HCT116 (cell line): ENCODE data around the gene IL1RN. TPM values are rescaled to one million over a fixed set of nuclear protein-coding genes. Genes with fewer than 3 reads are reported as not detected.

Experiments
- ATAC-seq: fragments of 200-7000 bp; cut with Tn5 transposase; 2 replicates; pipeline ENCODE4 v1.9.1; 2020; ENCODE audit warnings: mild to moderate bottlenecking, moderate library complexity
- BruUV-seq: library from RNA; stranded (reverse); fragments of 400-500 nt; replicated peaks from 2 replicates; lab custom pipeline; 2021; lab: Mats Ljungman, UMichigan
- CTCF ChIA-PET: fragments of 300-600 bp; sonication (Branson Sonifier 250); formaldehyde crosslinking; loops from one replicate; lab custom pipeline; 2021; ENCODE audit warnings: antibody characterized with exemption; lab: Charles Lee
- POLR2A ChIA-PET: fragments of 300-600, 350-600 bp; sonication (Branson Sonifier 250); formaldehyde crosslinking; loops from one replicate; lab custom pipeline; 2021; ENCODE audit warnings: antibody characterized with exemption; lab: Charles Lee
- RAD21 ChIA-PET, 2 experiments: fragments of 300-600 bp; sonication (Branson Sonifier 250); formaldehyde crosslinking; loops; one replicate each; lab custom pipeline; 2023; ENCODE audit warnings: low total read pairs in 2 of 2; ENCODE audit not compliant: uncharacterized antibody in 2 of 2, unreplicated experiment in 2 of 2, low non-redundant PET in 1 of 2; lab: Charles Lee
- DNase-seq: peaks from one replicate; pipeline ENCODE4 v3.0.0-alpha.2; 2010; ENCODE audit warnings: low read depth, low spot score
- H2AFZ ChIP-seq: fragments of 200-600 bp; shearing (Covaris generic), sonication (generic); 2 replicates; pipeline ENCODE4 v1.6.1; 2017; ENCODE audit warnings: low read depth, mixed run types, mixed read lengths, antibody characterized with exemption, low read length; ENCODE audit not compliant: poor library complexity, severe bottlenecking
- H3K27ac ChIP-seq: 2 replicates; pipeline ENCODE4 v1.5.1; 2012; ENCODE audit warnings: low read depth, low read length
- H3K27me3 ChIP-seq: fragments of 200-600 bp; sonication (generic); 2 replicates; pipeline ENCODE4 v1.6.1; 2016; ENCODE audit warnings: mixed run types, low read length, mixed read lengths; ENCODE audit not compliant: insufficient read depth
- H3K36me3 ChIP-seq, 2 experiments: fragments of 200-500 bp in 1 of 2; fragments of 200-600 bp in 1 of 2; sonication (Bioruptor generic) in 1 of 2; sonication (generic) in 1 of 2; 2 replicates each; pipeline versions ENCODE4 v1.5.1 to v1.6.1; 2014 to 2016; ENCODE audit warnings: low read length in 2 of 2, inconsistent platforms in 1 of 2, mixed read lengths in 1 of 2, mixed run types in 1 of 2; ENCODE audit not compliant: insufficient read depth in 2 of 2, control insufficient read depth in 1 of 2
- H3K4me1 ChIP-seq, 2 experiments: fragments of 200-600 bp in 1 of 2; sonication (generic) in 1 of 2; 2 replicates each; pipeline versions ENCODE4 v1.5.1 to v1.6.1; 2012 to 2017; ENCODE audit warnings: low read length in 2 of 2, inconsistent platforms in 1 of 2, mild to moderate bottlenecking in 1 of 2, mixed read lengths in 1 of 2, mixed run types in 1 of 2, moderate library complexity in 1 of 2; ENCODE audit not compliant: insufficient read depth in 2 of 2, control insufficient read depth in 1 of 2
- H3K4me2 ChIP-seq: fragments of 200-600 bp; sonication (generic); 2 replicates; pipeline ENCODE4 v1.6.1; 2017; ENCODE audit warnings: mixed run types, low read length, mixed read lengths
- H3K4me3 ChIP-seq, 2 experiments: fragments of 200-600 bp in 1 of 2; sonication (generic) in 1 of 2; replicated peaks in 1 of 2; 2 replicates each; pipeline ENCODE4 v1.5.1; 2011 to 2016; ENCODE audit warnings: low read length in 2 of 2, control low read depth in 1 of 2, low read depth in 1 of 2, mild to moderate bottlenecking in 1 of 2, mixed read lengths in 1 of 2, mixed run types in 1 of 2
- H3K79me2 ChIP-seq: fragments of 200-600 bp; sonication (generic); 2 replicates; pipeline ENCODE4 v1.6.1; 2017; ENCODE audit warnings: mild to moderate bottlenecking, mixed run types, low read length, moderate library complexity, mixed read lengths; ENCODE audit not compliant: insufficient read depth
- H3K9ac ChIP-seq: fragments of 200-600 bp; sonication (generic); 2 replicates; pipeline ENCODE4 v1.6.1; 2016; ENCODE audit warnings: low read length, mixed read lengths
- H3K9me2 ChIP-seq: fragments of 200-600 bp; sonication (generic), shearing (Covaris generic); 2 replicates; pipeline ENCODE4 v1.6.1; 2017; ENCODE audit warnings: mixed run types, mild to moderate bottlenecking, moderate library complexity; ENCODE audit not compliant: insufficient read depth
- H3K9me3 ChIP-seq, 2 experiments: fragments of 200-500 bp in 1 of 2; fragments of 200-600 bp in 1 of 2; sonication (Bioruptor generic) in 1 of 2; sonication (generic) in 1 of 2; 2 replicates each; pipeline ENCODE4 v1.6.1; 2014 to 2017; ENCODE audit warnings: low read length in 2 of 2, mixed read lengths in 2 of 2, inconsistent platforms in 1 of 2, low read depth in 1 of 2, mild to moderate bottlenecking in 1 of 2, mixed run types in 1 of 2, moderate library complexity in 1 of 2; ENCODE audit not compliant: control insufficient read depth in 1 of 2, insufficient read depth in 1 of 2
- H4K20me1 ChIP-seq: fragments of 200-600 bp; sonication (generic), shearing (Covaris generic); 2 replicates; pipeline ENCODE4 v1.6.1; 2017; ENCODE audit warnings: mixed run types, mild to moderate bottlenecking, moderate library complexity; ENCODE audit not compliant: insufficient read depth
- CBX3 ChIP-seq: IDR thresholded peaks from 2 replicates; pipeline ENCODE4 v1.6.1; 2012; ENCODE audit warnings: low read depth
- CTCF ChIP-seq, 3 experiments: fragments of 200-600 bp in 1 of 3; sonication (generic) in 1 of 3; IDR thresholded peaks in 2 of 3; conservative IDR thresholded peaks in 1 of 3; 2 replicates each; pipeline ENCODE4 v1.5.1; 2012 to 2017; ENCODE audit warnings: low read depth in 2 of 3, low read length in 2 of 3, antibody characterized with exemption in 1 of 3, borderline replicate concordance in 1 of 3, control low read depth in 1 of 3, mild to moderate bottlenecking in 1 of 3, mixed read lengths in 1 of 3, mixed run types in 1 of 3, moderate library complexity in 1 of 3; ENCODE audit not compliant: insufficient read depth in 1 of 3
- EGR1 ChIP-seq: IDR thresholded peaks from 2 replicates; pipeline ENCODE4 v1.6.1; 2012; ENCODE audit warnings: low read depth
- ELF1 ChIP-seq: IDR thresholded peaks from 2 replicates; pipeline ENCODE4 v1.6.1; 2012; ENCODE audit warnings: low read depth, borderline replicate concordance
- EZH2 ChIP-seq: fragments of 200-600 bp; sonication (generic); IDR thresholded peaks from 2 replicates; pipeline ENCODE4 v1.6.1; 2017; ENCODE audit warnings: antibody characterized with exemption, mixed run types
- FOSL1 ChIP-seq: IDR thresholded peaks from 2 replicates; pipeline ENCODE4 v1.6.1; 2012; ENCODE audit warnings: low read depth
- POLR2AphosphoS5 ChIP-seq: IDR thresholded peaks from 2 replicates; pipeline ENCODE4 v1.6.1; 2011; ENCODE audit warnings: mild to moderate bottlenecking, low read depth, low read length, moderate library complexity
- RAD21 ChIP-seq: IDR thresholded peaks from 2 replicates; pipeline ENCODE4 v1.6.1; 2012; ENCODE audit warnings: low read depth, mild to moderate bottlenecking
- REST ChIP-seq: IDR thresholded peaks from 2 replicates; pipeline ENCODE4 v1.6.1; 2012; ENCODE audit warnings: low read depth
- SRF ChIP-seq: IDR thresholded peaks from 2 replicates; pipeline ENCODE4 v1.6.1; 2012; ENCODE audit warnings: low read depth
- TCF7L2 ChIP-seq: IDR thresholded peaks from 2 replicates; pipeline ENCODE4 v1.7.0; 2011; ENCODE audit warnings: borderline replicate concordance, inconsistent platforms; ENCODE audit not compliant: insufficient read depth, insufficient read length; ENCODE audit errors: extremely low read depth
- ZFX ChIP-seq: fragments of 450-650 bp; IDR thresholded peaks from 2 replicates; pipeline ENCODE4 v1.6.1; 2017
- intact Hi-C: fragments of 100-400 bp; cut with micrococcal nuclease; formaldehyde crosslinking; loops from 2 replicates; pipeline ENCODE4 v1.10.0; 2022
- total RNA-seq: library from RNA; stranded (reverse); gene quantifications from one replicate; pipeline ENCODE4 v1.2.1, GENCODE V29; 2021; ENCODE audit not compliant: unreplicated experiment

IL1RN gene
- total RNA-seq, 1 experiment from 2014 or later, result 0.25 TPM

GRCh38 chr2:113117541-113118262, 9.7 kb upstream of the IL1RN start:
- CTCF ChIA-PET, result interaction anchor here (0.8 to 2.3 kb wide), 3 partner anchors 19 to 87 kb away, joined by 3 to 8 read pairs (median 3); no protein-coding TSS in a partner anchor
- BruUV-seq, result no TSS peak
- H3K4me1 ChIP-seq, result peaks cover 0 to 8% of the 10 kb centered on the region in 2 experiments; a peak in 1 of 4 replicates
- H4K20me1 ChIP-seq, result no peaks in the 10 kb centered on the region
- peak overlapping the region; percentile 27 for H3K4me2 ChIP-seq
- intact Hi-C loops, result no loop called here
- H3K4me3 ChIP-seq, result no peak overlapping the region
- no peak for DNase-seq
- no peaks in the 10 kb centered on the region for H3K9me3 ChIP-seq
- no peak overlapping the region for H3K9ac ChIP-seq
- peak; percentile 52; the same call in 1 of the 2 replicates for TF ChIP-seq EGR1
- no peak for TF ChIP-seq SRF
- TF ChIP-seq, all 23 proteins: peak for 1
- Histone ChIP-seq H3K27ac (no peak overlapping the region), H3K79me2 (no peaks in the 10 kb centered on the region), H2AFZ (no peak overlapping the region), H3K36me3 (no peaks in the 10 kb centered on the region), H3K27me3 (no peaks in the 10 kb centered on the region; the same call in 1 of the 2 replicates), H3K9me2 (no peaks in the 10 kb centered on the region)
- RAD21 ChIA-PET, result no interaction called here
- peak; percentile 89 for ATAC-seq
- POLR2A ChIA-PET, result no interaction called here

- no peaks in the 10 kb centered on the region for H3K9me3 ChIP-seq
- H3K9ac ChIP-seq, result no peak overlapping the region
- H3K79me2 ChIP-seq, result no peaks in the 10 kb centered on the region
- peak overlapping the region; percentile 27; the same call in 1 of the 2 replicates for H3K4me2 ChIP-seq
- DNase-seq (no peak), ATAC-seq (no peak)
- H3K4me1 ChIP-seq, result peaks cover 0 to 8% of the 10 kb centered on the region in 2 experiments; a peak in 1 of 4 replicates
- no peak overlapping the region for H2AFZ ChIP-seq
- ChIA-PET POLR2A (no interaction called here), RAD21 (no interaction called here), CTCF (interaction anchor here (0.8 to 2.3 kb wide), 3 partner anchors 18 to 86 kb away, joined by 3 to 8 read pairs (median 3); no protein-coding TSS in a partner anchor)
- H3K27ac ChIP-seq, result no peak overlapping the region
- no peaks in the 10 kb centered on the region for H3K36me3 ChIP-seq
- H3K27me3 ChIP-seq, result no peaks in the 10 kb centered on the region; the same call in 1 of the 2 replicates
- BruUV-seq, result no TSS peak
- TF ChIP-seq ELF1, result no peak
- TF ChIP-seq EGR1, result no peak
- no peak for TF ChIP-seq SRF
- no peak for TF ChIP-seq POLR2AphosphoS5
- TF ChIP-seq RAD21, result no peak
- TF ChIP-seq EZH2, result no peak
- TF ChIP-seq TCF7L2, result no peak
- no peak for TF ChIP-seq REST
- no peak for TF ChIP-seq FOSL1
- no peak for TF ChIP-seq CBX3
- TF ChIP-seq CTCF (IDR thresholded peaks at IDR 0.05 in 2 of 3, conservative IDR thresholded peaks at IDR 0.05 in 1 of 3; ENCODE audit: borderline replicate concordance in 1 of 3, insufficient read depth in 1 of 3, low read depth in 2 of 3, low read length in 2 of 3), result no peak
- TF ChIP-seq ZFX, result no peak
- no peak overlapping the region for H3K4me3 ChIP-seq
- intact Hi-C loops, result no loop called here
- H3K9me2 ChIP-seq, result no peaks in the 10 kb centered on the region
- no peaks in the 10 kb centered on the region for H4K20me1 ChIP-seq
Observed at GRCh38 chr2:113118263-113118657, 9.1 kb upstream of the IL1RN start.
